ENCODE data around the gene ANKRD12. TPM values are rescaled to one million over a fixed set of nuclear protein-coding genes. Genes with fewer than 3 reads are reported as not detected.

The ANKRD12 gene
- total RNA-seq, 1 donor = 32.0 TPM

- TF ChIP-seq CTCF (IDR thresholded peaks at IDR 0.05; ENCODE audit: insufficient read depth, low read depth, low read length) = no peak
- no peak overlapping the region for H3K4me3 ChIP-seq (ENCODE audit: low read depth, low read length)
These were observed 15.8 kb upstream of the ANKRD12 start for GRCh38 chr18:9120796-9121195.

GRCh38 chr18:9123520-9123919 is 13.1 kb upstream of the ANKRD12 start:
- H3K4me3 ChIP-seq (ENCODE audit: low read depth, low read length) = no peak overlapping the region
- DNase-seq (ENCODE audit: low read depth) = no peak
- no peak for TF ChIP-seq CTCF (IDR thresholded peaks at IDR 0.05; ENCODE audit: insufficient read depth, low read depth, low read length)

More at GRCh38 chr18:9120796-9121195, 15.8 kb upstream of the ANKRD12 start:
- no peak for DNase-seq (ENCODE audit: low read depth)

GRCh38 chr18:9124824-9125223 is 11.8 kb upstream of the ANKRD12 start:
- DNase-seq (ENCODE audit: low read depth) = no peak
- no peak overlapping the region for H3K4me3 ChIP-seq (ENCODE audit: low read depth, low read length)
- no peak for TF ChIP-seq CTCF (IDR thresholded peaks at IDR 0.05; ENCODE audit: insufficient read depth, low read depth, low read length)

GRCh38 chr18:9126337-9126736 is 10.2 kb upstream of the ANKRD12 start:
- no peak for DNase-seq (ENCODE audit: low read depth)
- TF ChIP-seq CTCF (IDR thresholded peaks at IDR 0.05; ENCODE audit: insufficient read depth, low read depth, low read length) = no peak
- no peak overlapping the region for H3K4me3 ChIP-seq (ENCODE audit: low read depth, low read length)

- no peak for DNase-seq (ENCODE audit: low read depth)
- TF ChIP-seq CTCF (IDR thresholded peaks at IDR 0.05; ENCODE audit: insufficient read depth, low read depth, low read length) = no peak
- H3K4me3 ChIP-seq (ENCODE audit: low read depth, low read length) = no peak overlapping the region
These were observed 6.4 kb upstream of the ANKRD12 start for GRCh38 chr18:9130195-9130594.

- no peak for TF ChIP-seq CTCF (IDR thresholded peaks at IDR 0.05; ENCODE audit: insufficient read depth, low read depth, low read length)
- DNase-seq (ENCODE audit: low read depth) = no peak
These were observed 5.8 kb upstream of the ANKRD12 start for GRCh38 chr18:9130806-9131205.

GRCh38 chr18:9132628-9133027 is 4.0 kb upstream of the ANKRD12 start:
- H3K4me3 ChIP-seq (ENCODE audit: low read depth, low read length) = no peak overlapping the region
- no peak for DNase-seq (ENCODE audit: low read depth)
- no peak for TF ChIP-seq CTCF (IDR thresholded peaks at IDR 0.05; ENCODE audit: insufficient read depth, low read depth, low read length)

More at GRCh38 chr18:9130806-9131205, 5.8 kb upstream of the ANKRD12 start:
- no peak overlapping the region for H3K4me3 ChIP-seq (ENCODE audit: low read depth, low read length)
